Measurements from ENCODE around the gene PUSL1. TPM values are rescaled to one million over a fixed set of nuclear protein-coding genes. Genes with fewer than 3 reads are reported as not detected.

PUSL1 gene
- total and polyA plus RNA-seq, 2 of the 13 experiments (the other 11 are each of a cell fraction or from before 2014, with no cell fraction given) = 8.3 to 22.2 TPM

GRCh38 chr1:1302951-1303509 is 5.4 kb upstream of the PUSL1 start:
- H4K20me1 ChIP-seq (ENCODE audit: insufficient read depth, low read length) = no peaks in the 10 kb centered on the region; the same call in 1 of the 2 replicates
- no peak for FAIRE-seq
- CTCF ChIA-PET (ENCODE audit: low intra/inter-chr PET ratio, low total read pairs) = no interaction called here
- in situ Hi-C loops (cut with HindIII; ENCODE audit: extremely low pct_ligation_motif_present, low pct_unique_long_range_greater_than_20kb) (no loop called here), intact Hi-C loops (cut with micrococcal nuclease; ENCODE audit: unreplicated experiment) (no loop called here)
- no peak overlapping the region for H3K4me2 ChIP-seq (ENCODE audit: low read depth, low read length)
- POLR2A ChIA-PET = no interaction called here
- no peak overlapping the region for H3K9ac ChIP-seq (ENCODE audit: insufficient read depth, low read depth, low read length)
- H3K9me3 ChIP-seq (ENCODE audit: low read length) = no peaks in the 10 kb centered on the region
- BruUV-seq (replicated peaks) = no TSS peak
- H3K36me3 ChIP-seq (replicated peaks in 1 of 2; ENCODE audit: control insufficient read depth in 1 of 2, insufficient read depth in 2 of 2, low read length in 2 of 2) = no peaks in the 10 kb centered on the region
- TF ChIP-seq RBFOX2 (IDR thresholded peaks at IDR 0.05; ENCODE audit: low read depth, low read length) (peak; percentile 44; the same call in 1 of the 2 replicates), AGO2 (optimal IDR thresholded peaks at IDR 0.05; ENCODE audit: low read depth, low read length) (peak; percentile 18), ZBTB39 (CRISPR knock-in tag; IDR thresholded peaks at IDR 0.05) (no peak)
- 93% methylated on average over 10 of the region's 31 CpGs for WGBS (ENCODE audit: low lambda C conversion rate)
- no peak for ATAC-seq
- no peak overlapping the region for H2AFZ ChIP-seq (ENCODE audit: low read length)
- H3K79me2 ChIP-seq (ENCODE audit: insufficient read depth, low read length) = peaks cover 15% of the 10 kb centered on the region
- DNase-seq (ENCODE audit: low spot score) = no peak
- H3K4me1 ChIP-seq (ENCODE audit: insufficient read depth, low read length) = peaks cover 33% of the 10 kb centered on the region
- H3K27ac ChIP-seq (ENCODE audit: extremely low read length, insufficient read depth, low read length) = no peak overlapping the region
- no peaks in the 10 kb centered on the region; a peak in 1 of 5 replicates for H3K27me3 ChIP-seq (ENCODE audit: control insufficient read depth in 1 of 2, insufficient read depth in 2 of 2, low read length in 2 of 2)
- H3K4me3 ChIP-seq (replicated peaks in 1 of 3; ENCODE audit: insufficient read depth in 1 of 3, low read depth in 2 of 3, low read length in 3 of 3) = no peak overlapping the region

GRCh38 chr1:1303736-1304135 is 4.7 kb upstream of the PUSL1 start:
- FAIRE-seq (no peak), ATAC-seq (no peak), DNase-seq (ENCODE audit: low spot score) (no peak)
- Histone ChIP-seq H2AFZ (ENCODE audit: low read length) (no peak overlapping the region), H3K27ac (ENCODE audit: extremely low read length, insufficient read depth, low read length) (no peak overlapping the region), H3K36me3 (replicated peaks in 1 of 2; ENCODE audit: control insufficient read depth in 1 of 2, insufficient read depth in 2 of 2, low read length in 2 of 2) (no peaks in the 10 kb centered on the region), H3K9me3 (ENCODE audit: low read length) (no peaks in the 10 kb centered on the region), H3K9ac (ENCODE audit: insufficient read depth, low read depth, low read length) (no peak overlapping the region), H3K4me3 (replicated peaks in 1 of 3; ENCODE audit: insufficient read depth in 1 of 3, low read depth in 2 of 3, low read length in 3 of 3) (no peak overlapping the region), H3K4me1 (ENCODE audit: insufficient read depth, low read length) (peaks cover 33% of the 10 kb centered on the region), H3K79me2 (ENCODE audit: insufficient read depth, low read length) (peaks cover 15% of the 10 kb centered on the region), H3K4me2 (ENCODE audit: low read depth, low read length) (no peak overlapping the region), H3K27me3 (ENCODE audit: control insufficient read depth in 1 of 2, insufficient read depth in 2 of 2, low read length in 2 of 2) (no peaks in the 10 kb centered on the region; a peak in 1 of 5 replicates), H4K20me1 (ENCODE audit: insufficient read depth, low read length) (no peaks in the 10 kb centered on the region; the same call in 1 of the 2 replicates)
- intact Hi-C loops (cut with micrococcal nuclease; ENCODE audit: unreplicated experiment) (no loop called here), in situ Hi-C loops (cut with HindIII; ENCODE audit: extremely low pct_ligation_motif_present, low pct_unique_long_range_greater_than_20kb) (no loop called here)
- CTCF ChIA-PET (ENCODE audit: low intra/inter-chr PET ratio, low total read pairs) = no interaction called here
- 93% methylated on average over 13 of the region's 13 CpGs for WGBS (ENCODE audit: low lambda C conversion rate)
- TF ChIP-seq, protein P1, sequence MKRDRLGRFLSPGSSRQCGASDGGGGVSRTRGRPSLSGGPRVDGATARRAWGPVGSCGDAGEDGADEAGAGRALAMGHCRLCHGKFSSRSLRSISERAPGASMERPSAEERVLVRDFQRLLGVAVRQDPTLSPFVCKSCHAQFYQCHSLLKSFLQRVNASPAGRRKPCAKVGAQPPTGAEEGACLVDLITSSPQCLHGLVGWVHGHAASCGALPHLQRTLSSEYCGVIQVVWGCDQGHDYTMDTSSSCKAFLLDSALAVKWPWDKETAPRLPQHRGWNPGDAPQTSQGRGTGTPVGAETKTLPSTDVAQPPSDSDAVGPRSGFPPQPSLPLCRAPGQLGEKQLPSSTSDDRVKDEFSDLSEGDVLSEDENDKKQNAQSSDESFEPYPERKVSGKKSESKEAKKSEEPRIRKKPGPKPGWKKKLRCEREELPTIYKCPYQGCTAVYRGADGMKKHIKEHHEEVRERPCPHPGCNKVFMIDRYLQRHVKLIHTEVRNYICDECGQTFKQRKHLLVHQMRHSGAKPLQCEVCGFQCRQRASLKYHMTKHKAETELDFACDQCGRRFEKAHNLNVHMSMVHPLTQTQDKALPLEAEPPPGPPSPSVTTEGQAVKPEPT (CRISPR knock-in tag; IDR thresholded peaks at IDR 0.05; ENCODE audit: low read depth) = no peak
- TF ChIP-seq MNT (IDR thresholded peaks at IDR 0.05) = peak; percentile 79
- POLR2A ChIA-PET = no interaction called here
- BruUV-seq (replicated peaks) = no TSS peak

All from HepG2 (cell line).